Upper lobe of left lung (tissue), 6 donors: Measurements from ENCODE around the gene VPS13D. TPM values are rescaled to one million over a fixed set of nuclear protein-coding genes. Genes with fewer than 3 reads are reported as not detected.

Source experiments
- ATAC-seq, 2 donors: fragments of 200-7000 bp; cut with Tn5 transposase; one replicate each; pipeline ENCODE4 v1.9.1; 2022; ENCODE audit warnings: mild to moderate bottlenecking in 2 of 2, moderate library complexity in 2 of 2; ENCODE audit not compliant: low FRiP score in 2 of 2
- DNase-seq, 2 donors: peaks; one replicate each; pipeline ENCODE4 v3.0.0-alpha.2; 2019 to 2020
- H3K27ac ChIP-seq, 4 donors: fragments of 200-600 bp; sonication (generic); one replicate each; pipeline ENCODE4 v1.5.1; 2016 to 2019
- H3K27me3 ChIP-seq, 4 donors: fragments of 200-600 bp; sonication (generic); one replicate each; pipeline ENCODE4 v1.5.1; 2017 to 2019
- H3K36me3 ChIP-seq, 4 donors: fragments of 200-600 bp; sonication (generic); one replicate each; pipeline ENCODE4 v1.5.1; 2016 to 2019
- H3K4me1 ChIP-seq, 4 donors: fragments of 200-600 bp; sonication (generic); one replicate each; pipeline ENCODE4 v1.5.1; 2018 to 2019
- H3K4me3 ChIP-seq, 4 donors: fragments of 200-600 bp; sonication (generic); one replicate each; pipeline ENCODE4 v1.5.1; 2017 to 2019; ENCODE audit warnings: mild to moderate bottlenecking in 2 of 4, moderate library complexity in 1 of 4
- H3K9me3 ChIP-seq, 4 donors: fragments of 200-600 bp; sonication (generic); one replicate each; pipeline ENCODE4 v1.5.1; 2018 to 2019
- EP300 ChIP-seq, 4 donors: sonication (generic); formaldehyde crosslinking; IDR thresholded peaks; one replicate each; pipeline ENCODE4 v1.5.1; 2017; ENCODE audit warnings: antibody characterized with exemption in 4 of 4, control low read depth in 2 of 4
- POLR2A ChIP-seq, 4 donors: fragments of 450-650 bp; IDR thresholded peaks; one replicate each; pipeline ENCODE4 v1.5.1; 2016 to 2017; ENCODE audit warnings: antibody characterized with exemption in 4 of 4, mild to moderate bottlenecking in 2 of 4
- POLR2AphosphoS5 ChIP-seq, 2 donors: sonication (generic); formaldehyde crosslinking; IDR thresholded peaks; one replicate each; pipeline ENCODE4 v1.5.1; 2017; ENCODE audit warnings: antibody characterized with exemption in 2 of 2
- WGBS, 2 donors: methylation state at CpG; one replicate each; pipeline ENCODE4 v1.1.5; 2017 to 2018; 5-methylcytosine and 5-hydroxymethylcytosine counted together
- total RNA-seq, 6 donors: library from RNA; depleted of rRNA in 4 of 6; stranded (reverse); fragments of >200 nt in 4 of 6; gene quantifications; one replicate each; pipeline versions ENCODE4 v1.1.0 to v1.2.1, GENCODE V29; 2016 to 2021
- TF ChIP-seq, protein P1 (sequence below), 6 experiments: fragments of 450-650 bp in 4 of 6; fragments of 200-600 bp in 2 of 6; sonication (generic) in 2 of 6; IDR thresholded peaks; one replicate each; pipeline ENCODE4 v1.5.1; 2016 to 2019; ENCODE audit warnings: antibody characterized with exemption in 6 of 6
- donor health status: DM: no; HTN: no; CAD: no; lungs with moderate emphysema.
- donor health status: DM: no; HTN: yes; CAD: no; lungs with severe emphysema.

VPS13D gene
- total RNA-seq, 6 donors from 2014 or later, result 54.9 to 181 (median 87.9) TPM

DNA sequence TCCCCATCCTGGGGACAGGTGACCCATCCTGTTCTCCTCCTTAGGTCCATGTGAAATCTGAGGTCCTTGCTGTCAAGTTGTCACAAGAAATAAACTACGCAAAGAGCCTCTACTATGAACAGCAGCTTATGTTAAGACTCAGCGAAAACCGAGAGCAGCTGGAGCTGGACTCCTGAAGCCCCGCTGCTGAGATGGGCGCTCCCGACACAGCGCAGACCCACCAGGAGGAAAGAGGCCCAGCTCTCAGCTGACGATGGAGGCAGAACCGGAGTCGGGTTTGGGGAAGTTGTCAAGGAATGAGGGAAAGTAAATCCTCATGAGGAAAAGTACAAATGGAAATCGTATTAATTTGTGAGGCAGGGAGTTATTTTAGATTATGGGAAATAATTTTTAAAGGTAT, 279.0 kb downstream of the VPS13D start:
- ATAC-seq (no peak), DNase-seq (no peak)
- 95 to 96% methylated on average over 11 of the region's 11 CpGs for WGBS, 2 donors
- H3K4me1 ChIP-seq, result peaks cover 23 to 39% (median 35%) of the 10 kb centered on the region in 4 donors
- H3K27ac ChIP-seq, result no peak overlapping the region
- H3K9me3 ChIP-seq, result no peaks in the 10 kb centered on the region
- H3K4me3 ChIP-seq, result no peak overlapping the region
- H3K27me3 ChIP-seq, result no peaks in the 10 kb centered on the region
- TF ChIP-seq EP300 (IDR thresholded peaks at IDR 0.05), result no peak
- no peak for TF ChIP-seq POLR2AphosphoS5 (IDR thresholded peaks at IDR 0.05)
- no peak for TF ChIP-seq POLR2A (IDR thresholded peaks at IDR 0.05)
- TF ChIP-seq, protein P1, sequence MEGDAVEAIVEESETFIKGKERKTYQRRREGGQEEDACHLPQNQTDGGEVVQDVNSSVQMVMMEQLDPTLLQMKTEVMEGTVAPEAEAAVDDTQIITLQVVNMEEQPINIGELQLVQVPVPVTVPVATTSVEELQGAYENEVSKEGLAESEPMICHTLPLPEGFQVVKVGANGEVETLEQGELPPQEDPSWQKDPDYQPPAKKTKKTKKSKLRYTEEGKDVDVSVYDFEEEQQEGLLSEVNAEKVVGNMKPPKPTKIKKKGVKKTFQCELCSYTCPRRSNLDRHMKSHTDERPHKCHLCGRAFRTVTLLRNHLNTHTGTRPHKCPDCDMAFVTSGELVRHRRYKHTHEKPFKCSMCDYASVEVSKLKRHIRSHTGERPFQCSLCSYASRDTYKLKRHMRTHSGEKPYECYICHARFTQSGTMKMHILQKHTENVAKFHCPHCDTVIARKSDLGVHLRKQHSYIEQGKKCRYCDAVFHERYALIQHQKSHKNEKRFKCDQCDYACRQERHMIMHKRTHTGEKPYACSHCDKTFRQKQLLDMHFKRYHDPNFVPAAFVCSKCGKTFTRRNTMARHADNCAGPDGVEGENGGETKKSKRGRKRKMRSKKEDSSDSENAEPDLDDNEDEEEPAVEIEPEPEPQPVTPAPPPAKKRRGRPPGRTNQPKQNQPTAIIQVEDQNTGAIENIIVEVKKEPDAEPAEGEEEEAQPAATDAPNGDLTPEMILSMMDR (IDR thresholded peaks at IDR 0.05), result no peak
- H3K36me3 ChIP-seq, result peaks cover 0 to 37% (median 16%) of the 10 kb centered on the region in 4 donors

DNA sequence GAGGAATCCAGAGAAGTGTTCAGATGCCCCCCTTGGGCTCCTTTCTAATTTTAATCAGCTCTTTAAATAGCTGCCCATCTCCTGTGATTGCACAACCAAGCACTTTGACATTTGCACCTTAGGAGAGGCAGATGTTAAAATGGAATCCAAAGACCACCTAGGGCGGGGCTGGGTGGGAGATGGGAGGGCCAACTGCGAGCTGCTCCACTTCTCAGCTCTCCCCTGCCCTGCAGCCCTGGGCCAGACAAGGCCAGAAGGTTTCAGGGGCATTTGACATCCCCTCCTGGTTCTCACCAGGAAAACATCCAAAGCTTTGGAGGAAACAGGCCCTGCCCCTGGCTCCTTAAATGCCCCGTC, 281.3 kb downstream of the VPS13D start:
- Histone ChIP-seq H3K27ac (peak overlapping the region; percentile 16 to 71 (median 64)), H3K9me3 (no peaks in the 10 kb centered on the region), H3K4me1 (peaks cover 23 to 39% (median 33%) of the 10 kb centered on the region in 4 donors), H3K27me3 (no peaks in the 10 kb centered on the region), H3K36me3 (peaks cover 0 to 30% (median 16%) of the 10 kb centered on the region in 4 donors), H3K4me3 (peak overlapping the region in 2 of 4 donors; percentile 11 to 20)
- WGBS, 2 donors, result 76 to 89% methylated on average over 3 of the region's 3 CpGs
- TF ChIP-seq, protein P1 (IDR thresholded peaks at IDR 0.05), result no peak
- TF ChIP-seq EP300 (IDR thresholded peaks at IDR 0.05), result no peak
- no peak for ATAC-seq
- DNase-seq, result no peak

DNA sequence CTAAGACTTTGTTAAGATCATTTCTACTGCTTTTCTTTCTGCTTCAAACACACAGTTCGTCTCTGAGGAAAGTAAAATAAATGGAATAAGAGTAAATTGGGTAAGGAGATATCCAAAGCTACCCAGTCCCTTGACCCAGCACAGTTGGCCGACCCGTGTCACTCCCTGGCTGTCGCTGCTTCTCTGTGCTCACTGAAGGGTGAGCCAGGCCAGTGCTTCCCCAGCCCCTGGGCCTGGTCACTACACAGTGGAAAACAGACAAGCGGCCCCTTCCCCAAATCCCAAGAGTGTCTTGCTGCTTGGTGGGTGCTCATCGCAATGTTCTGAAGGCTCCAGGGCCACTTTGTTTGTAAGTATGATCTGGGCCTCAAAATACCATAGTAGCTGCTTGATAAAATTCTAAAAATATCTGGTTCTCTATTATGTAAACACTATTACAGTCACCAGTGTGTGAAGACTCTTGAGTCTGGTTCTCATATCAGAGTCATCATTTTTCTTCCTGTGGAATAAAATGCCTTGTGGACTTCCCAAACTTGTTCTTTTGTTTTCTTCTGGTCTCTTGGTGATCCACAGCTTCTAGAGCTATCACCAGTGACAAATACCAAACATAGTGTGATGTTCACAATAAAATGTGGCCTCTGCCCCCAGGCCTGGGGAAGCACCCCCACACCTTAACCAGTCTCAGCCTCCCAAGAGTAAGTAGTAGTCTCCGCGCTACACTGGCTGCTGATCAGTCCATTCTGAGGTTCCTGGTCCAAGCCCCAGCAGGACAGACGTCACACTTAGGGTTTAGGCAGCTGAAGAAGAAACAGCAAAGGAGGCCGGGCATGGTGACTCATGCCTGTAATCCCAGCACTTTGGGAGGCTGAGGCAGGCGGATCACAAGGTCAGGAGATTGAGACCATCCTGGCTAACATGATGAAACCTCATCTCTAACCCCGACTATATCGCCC, 282.0 kb downstream of the VPS13D start:
- Histone ChIP-seq H3K4me1 (peaks cover 23 to 39% (median 33%) of the 10 kb centered on the region in 4 donors), H3K36me3 (peaks cover 0 to 25% (median 12%) of the 10 kb centered on the region in 4 donors), H3K9me3 (no peaks in the 10 kb centered on the region), H3K4me3 (no peak overlapping the region), H3K27me3 (no peaks in the 10 kb centered on the region), H3K27ac (peak overlapping the region in 3 of 4 donors; percentile 60 to 71 (median 69))
- WGBS, 2 donors, result 85 to 91% methylated on average over 13 of the region's 13 CpGs
- TF ChIP-seq POLR2AphosphoS5 (IDR thresholded peaks at IDR 0.05), result no peak
- peak in 1 of 4 donors; percentile 43 for TF ChIP-seq POLR2A (IDR thresholded peaks at IDR 0.05)
- TF ChIP-seq, protein P1 (IDR thresholded peaks at IDR 0.05), result no peak
- no peak for TF ChIP-seq EP300 (IDR thresholded peaks at IDR 0.05)
- ATAC-seq (peak in 1 of 2 donors; percentile 51), DNase-seq (no peak)

DNA sequence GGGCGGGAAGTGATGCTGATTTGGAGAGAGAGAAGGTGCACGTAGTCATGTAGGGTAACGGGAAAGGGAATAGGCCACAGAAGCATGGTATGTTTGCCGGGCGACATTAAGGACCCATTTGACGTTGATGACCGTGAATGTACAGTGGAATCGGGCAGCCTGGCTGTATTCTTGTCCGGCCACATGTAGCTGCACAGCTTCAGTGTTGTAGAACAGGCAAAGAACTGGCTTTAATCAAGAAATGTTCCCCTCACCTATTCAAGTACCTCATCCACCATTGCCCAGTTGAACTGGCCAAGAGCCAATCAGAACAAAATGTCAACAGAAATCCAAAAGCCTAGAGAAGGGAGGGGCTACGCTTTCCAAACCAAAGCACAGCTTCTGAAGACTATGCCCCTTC, 283.4 kb downstream of the VPS13D start:
- Histone ChIP-seq H3K36me3 (peaks cover 0 to 11% (median 2%) of the 10 kb centered on the region in 4 donors), H3K4me1 (peaks cover 23 to 39% (median 33%) of the 10 kb centered on the region in 4 donors), H3K27ac (peak overlapping the region in 1 of 4 donors; percentile 53), H3K27me3 (no peaks in the 10 kb centered on the region), H3K4me3 (no peak overlapping the region), H3K9me3 (no peaks in the 10 kb centered on the region)
- TF ChIP-seq EP300 (IDR thresholded peaks at IDR 0.05), result no peak
- TF ChIP-seq, protein P1 (IDR thresholded peaks at IDR 0.05), result no peak
- TF ChIP-seq POLR2AphosphoS5 (IDR thresholded peaks at IDR 0.05), result no peak
- TF ChIP-seq POLR2A (IDR thresholded peaks at IDR 0.05), result no peak
- no peak for DNase-seq
- no peak for ATAC-seq
- WGBS, 2 donors, result 76 to 85% methylated on average over 10 of the region's 10 CpGs
